Sigmoid colon (tissue), 7 donors: ENCODE results near the gene ART4. TPM values are rescaled to one million over a fixed set of nuclear protein-coding genes. Genes with fewer than 3 reads are reported as not detected.

Experiments used
- DNase-seq: peaks from one replicate; pipeline ENCODE4 v3.0.0-alpha.2; 2019
- H3K27ac ChIP-seq, 4 donors: fragments of 200-600 bp; sonication (generic); one replicate each; pipeline ENCODE4 v1.5.1; 2016 to 2019; ENCODE audit warnings: mild to moderate bottlenecking in 1 of 4
- H3K27me3 ChIP-seq, 3 donors: fragments of 200-600 bp; sonication (generic); one replicate each; pipeline ENCODE4 v1.5.1; 2019; ENCODE audit warnings: mild to moderate bottlenecking in 1 of 3
- H3K36me3 ChIP-seq, 4 donors: fragments of 200-600 bp; sonication (generic); one replicate each; pipeline ENCODE4 v1.5.1; 2016 to 2019
- H3K4me1 ChIP-seq, 4 donors: fragments of 200-600 bp; sonication (generic); one replicate each; pipeline ENCODE4 v1.5.1; 2017 to 2019
- H3K4me3 ChIP-seq, 4 donors: fragments of 200-600 bp; sonication (generic); one replicate each; pipeline ENCODE4 v1.5.1; 2017 to 2019; ENCODE audit warnings: mild to moderate bottlenecking in 2 of 4, moderate library complexity in 1 of 4
- H3K9me3 ChIP-seq, 4 donors: fragments of 200-600 bp in 3 of 4; sonication (generic) in 3 of 4; one replicate each; pipeline versions ENCODE4 v1.5.1 to v1.6.1; 2013 to 2019
- EP300 ChIP-seq, 4 donors: sonication (generic); formaldehyde crosslinking; IDR thresholded peaks; one replicate each; pipeline ENCODE4 v1.6.1; 2017; ENCODE audit warnings: antibody characterized with exemption in 4 of 4
- POLR2A ChIP-seq, 2 donors: fragments of 450-650 bp; IDR thresholded peaks; one replicate each; pipeline ENCODE4 v1.6.1; 2016; ENCODE audit warnings: antibody characterized with exemption in 2 of 2, mild to moderate bottlenecking in 2 of 2, moderate library complexity in 2 of 2
- POLR2AphosphoS5 ChIP-seq, 4 donors: sonication (generic); formaldehyde crosslinking; IDR thresholded peaks; one replicate each; pipeline ENCODE4 v1.6.1; 2017; ENCODE audit warnings: antibody characterized with exemption in 4 of 4
- WGBS, 2 donors: extraction: QIAGEN DNeasy Blood & Tissue Kit; methylation state at CpG; one replicate each; pipeline ENCODE4 v1.1.7; 2013; 5-methylcytosine and 5-hydroxymethylcytosine counted together
- intact Hi-C: fragments of 100-400 bp; cut with DNase I; formaldehyde crosslinking; loops from one replicate; pipeline ENCODE4 v1.15.1; 2023
- polyA plus RNA-seq, 3 donors: library from polyadenylated mRNA; stranded (reverse); fragments of 200-250 nt; gene quantifications; one replicate each; pipeline ENCODE4 v1.2.3, GENCODE V29; 2013
- total RNA-seq, 4 donors: library from RNA; depleted of rRNA; stranded (reverse); fragments of >200 nt; gene quantifications; one replicate each; pipeline ENCODE4 v1.1.0, GENCODE V29; 2016
- TF ChIP-seq, protein P1 (sequence below), 4 experiments: fragments of 450-650 bp in 3 of 4; fragments of 200-600 bp in 1 of 4; IDR thresholded peaks; one replicate each; pipeline ENCODE4 v1.5.1; 2016 to 2019; ENCODE audit warnings: antibody characterized with exemption in 4 of 4, mild to moderate bottlenecking in 3 of 4, moderate library complexity in 2 of 4
- donor health status: healthy with polysubstance abuse.
- donor health status: Bipolar disorder and iron deficiency.
- donor health status: healthy.

The ART4 gene
- total and polyA plus RNA-seq, 7 donors = 0.27 to 3.1 (median 0.58) TPM; not detected in 1

DNA sequence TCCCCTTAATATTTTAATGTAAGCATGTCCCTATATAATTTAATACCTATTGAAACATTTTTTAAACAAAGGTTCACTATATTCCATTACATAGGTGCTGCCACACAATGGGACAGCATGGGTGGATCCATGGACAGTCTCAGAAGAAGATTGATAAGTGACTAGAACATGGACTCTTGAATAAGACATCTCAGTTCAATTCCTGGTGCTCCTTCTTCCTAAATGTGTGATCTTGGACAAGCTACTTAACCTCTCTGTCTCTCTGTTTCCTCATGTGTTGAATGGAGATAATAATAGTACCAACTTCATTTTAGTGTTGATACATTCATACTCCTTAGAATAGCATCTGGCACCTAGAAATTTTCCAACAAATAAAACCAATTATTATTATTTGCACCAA is 1.1 kb upstream of the ART4 start:
- DNase-seq = no peak
- H3K4me3 ChIP-seq = no peak overlapping the region
- TF ChIP-seq POLR2AphosphoS5 (IDR thresholded peaks at IDR 0.05) (no peak), POLR2A (IDR thresholded peaks at IDR 0.05) (no peak), EP300 (IDR thresholded peaks at IDR 0.05) (no peak)
- no peak overlapping the region for H3K27ac ChIP-seq
- no peaks in the 10 kb centered on the region for H3K27me3 ChIP-seq
- H3K4me1 ChIP-seq = peaks cover 0 to 40% (median 30%) of the 10 kb centered on the region in 4 donors
- no peaks in the 10 kb centered on the region for H3K9me3 ChIP-seq
- intact Hi-C loops = loop anchor here (2.0 to 10.0 kb wide), 5 partner anchors 300 to 740 kb away; partner anchors contain the start of gene RERG
- H3K36me3 ChIP-seq = no peaks in the 10 kb centered on the region

DNA sequence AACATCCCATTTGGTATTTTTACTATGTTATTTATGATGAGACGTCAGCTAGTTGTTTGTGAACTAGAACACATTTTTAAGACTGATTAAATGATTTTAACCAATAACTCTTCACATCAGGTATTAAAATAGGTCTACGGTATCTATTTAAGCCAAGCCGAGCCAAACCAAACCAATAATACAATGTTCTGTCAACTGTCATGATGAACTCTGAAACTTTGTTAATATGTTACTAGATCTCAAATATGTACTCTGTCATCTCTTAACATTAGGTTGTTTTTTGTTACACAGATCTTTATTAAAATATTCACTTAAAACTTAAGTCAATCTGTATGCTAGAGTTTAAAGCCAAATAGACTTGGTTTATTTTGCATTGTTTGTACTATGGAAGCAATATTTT is 1.0 kb downstream of the ART4 start:
- H3K27me3 ChIP-seq = no peaks in the 10 kb centered on the region
- intact Hi-C loops = loop anchor here (2.0 to 10.0 kb wide), 4 partner anchors 50 to 742 kb away; no protein-coding TSS in a partner anchor
- 15 to 69% methylated on average over 3 of the region's 3 CpGs for WGBS, 2 donors
- no peak for TF ChIP-seq POLR2A (IDR thresholded peaks at IDR 0.05)
- TF ChIP-seq POLR2AphosphoS5 (IDR thresholded peaks at IDR 0.05) = no peak
- TF ChIP-seq EP300 (IDR thresholded peaks at IDR 0.05) = no peak
- TF ChIP-seq, protein P1, sequence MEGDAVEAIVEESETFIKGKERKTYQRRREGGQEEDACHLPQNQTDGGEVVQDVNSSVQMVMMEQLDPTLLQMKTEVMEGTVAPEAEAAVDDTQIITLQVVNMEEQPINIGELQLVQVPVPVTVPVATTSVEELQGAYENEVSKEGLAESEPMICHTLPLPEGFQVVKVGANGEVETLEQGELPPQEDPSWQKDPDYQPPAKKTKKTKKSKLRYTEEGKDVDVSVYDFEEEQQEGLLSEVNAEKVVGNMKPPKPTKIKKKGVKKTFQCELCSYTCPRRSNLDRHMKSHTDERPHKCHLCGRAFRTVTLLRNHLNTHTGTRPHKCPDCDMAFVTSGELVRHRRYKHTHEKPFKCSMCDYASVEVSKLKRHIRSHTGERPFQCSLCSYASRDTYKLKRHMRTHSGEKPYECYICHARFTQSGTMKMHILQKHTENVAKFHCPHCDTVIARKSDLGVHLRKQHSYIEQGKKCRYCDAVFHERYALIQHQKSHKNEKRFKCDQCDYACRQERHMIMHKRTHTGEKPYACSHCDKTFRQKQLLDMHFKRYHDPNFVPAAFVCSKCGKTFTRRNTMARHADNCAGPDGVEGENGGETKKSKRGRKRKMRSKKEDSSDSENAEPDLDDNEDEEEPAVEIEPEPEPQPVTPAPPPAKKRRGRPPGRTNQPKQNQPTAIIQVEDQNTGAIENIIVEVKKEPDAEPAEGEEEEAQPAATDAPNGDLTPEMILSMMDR (IDR thresholded peaks at IDR 0.05) = no peak
- peaks cover 0 to 35% (median 29%) of the 10 kb centered on the region in 4 donors for H3K4me1 ChIP-seq
- no peaks in the 10 kb centered on the region for H3K36me3 ChIP-seq
- peak overlapping the region; percentile 58 to 65 (median 60) for H3K27ac ChIP-seq
- H3K9me3 ChIP-seq = no peaks in the 10 kb centered on the region
- no peak overlapping the region for H3K4me3 ChIP-seq
- no peak for DNase-seq

DNA sequence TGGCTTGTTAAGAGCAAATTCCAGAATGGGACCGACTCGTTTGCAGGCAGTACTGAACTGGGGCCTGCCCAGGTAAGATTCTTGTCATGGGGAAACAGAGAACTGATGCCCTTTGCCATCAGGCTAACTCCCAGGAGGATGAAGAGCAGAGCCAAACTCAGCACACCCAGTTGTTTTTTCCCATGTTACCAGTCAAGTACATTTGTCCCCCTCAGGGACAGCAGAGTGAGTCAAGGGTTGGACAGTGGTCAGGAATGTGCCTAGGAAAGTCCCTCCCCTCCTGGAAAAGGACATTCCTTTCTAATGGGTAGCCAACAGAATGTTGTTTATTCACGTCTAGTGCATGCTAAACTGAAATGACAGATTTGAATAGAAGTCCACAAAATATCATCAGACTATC is 1.6 kb downstream of the ART4 start:
- Histone ChIP-seq H3K4me3 (no peak overlapping the region), H3K4me1 (peaks cover 0 to 31% (median 28%) of the 10 kb centered on the region in 4 donors), H3K36me3 (no peaks in the 10 kb centered on the region), H3K9me3 (no peaks in the 10 kb centered on the region), H3K27me3 (no peaks in the 10 kb centered on the region), H3K27ac (peak overlapping the region; percentile 58 to 65 (median 60))
- peak; percentile 83 for DNase-seq
- TF ChIP-seq EP300 (IDR thresholded peaks at IDR 0.05) = peak in 2 of 4 donors; percentile 36 to 53
- no peak for TF ChIP-seq POLR2A (IDR thresholded peaks at IDR 0.05)
- peak; percentile 27 to 68 (median 64) for TF ChIP-seq POLR2AphosphoS5 (IDR thresholded peaks at IDR 0.05)
- WGBS, 2 donors = 74 to 76% methylated on average over 3 of the region's 3 CpGs
- intact Hi-C loops = loop anchor here (2.0 to 10.0 kb wide), 4 partner anchors 51 to 743 kb away; no protein-coding TSS in a partner anchor

DNA sequence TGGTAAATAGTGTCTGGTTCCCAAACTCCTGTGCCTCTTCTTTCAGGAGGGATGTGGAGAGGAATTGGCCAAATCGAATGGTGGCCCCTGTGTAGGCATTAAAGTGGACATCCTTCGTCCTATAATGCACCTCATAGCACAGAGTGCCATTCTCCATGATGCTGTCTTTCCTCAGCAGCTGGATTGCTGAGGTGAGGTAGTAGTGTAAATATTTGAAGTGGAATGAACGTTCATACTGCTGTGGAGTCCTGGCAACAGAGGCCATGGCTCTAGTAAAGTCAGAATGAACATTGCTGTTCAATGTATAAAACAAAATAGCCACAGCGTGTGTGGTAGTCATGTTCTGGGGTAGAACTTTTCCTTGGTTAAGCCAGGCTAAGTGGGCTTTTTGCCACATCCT is 2.7 kb downstream of the ART4 start:
- Histone ChIP-seq H3K27ac (peak overlapping the region in 1 of 4 donors; percentile 65), H3K4me3 (no peak overlapping the region)
- no peak for DNase-seq

DNA sequence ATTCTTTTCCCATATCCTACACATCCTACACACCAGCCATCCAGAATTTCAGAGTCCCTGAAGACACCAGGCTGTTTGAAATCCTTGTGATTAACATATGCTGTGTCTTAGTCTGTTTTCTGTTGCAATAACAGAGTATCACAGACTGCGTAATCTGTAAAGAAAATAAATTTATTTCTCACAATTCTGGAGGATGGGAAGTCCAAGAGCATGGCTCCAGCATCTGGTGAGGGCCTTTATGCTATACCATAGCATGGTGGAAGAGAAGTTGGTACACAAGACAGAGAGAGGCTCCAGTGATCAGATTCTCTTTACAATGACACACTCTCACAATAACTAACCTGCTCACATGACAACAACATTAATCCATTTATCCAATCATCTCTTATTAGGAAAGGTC is 4.1 kb downstream of the ART4 start:
- peaks cover 0 to 29% (median 14%) of the 10 kb centered on the region in 4 donors for H3K4me1 ChIP-seq
- 96 to 97% methylated on average over 1 of the region's 1 CpG for WGBS, 2 donors
- no peaks in the 10 kb centered on the region for H3K36me3 ChIP-seq
- DNase-seq = no peak
- TF ChIP-seq, protein P1 (IDR thresholded peaks at IDR 0.05) = no peak
- TF ChIP-seq EP300 (IDR thresholded peaks at IDR 0.05) = no peak
- TF ChIP-seq POLR2A (IDR thresholded peaks at IDR 0.05) = no peak
- TF ChIP-seq POLR2AphosphoS5 (IDR thresholded peaks at IDR 0.05) = no peak
- H3K27me3 ChIP-seq = no peaks in the 10 kb centered on the region
- H3K27ac ChIP-seq = no peak overlapping the region
- no peak overlapping the region for H3K4me3 ChIP-seq
- intact Hi-C loops = no loop called here
- no peaks in the 10 kb centered on the region for H3K9me3 ChIP-seq

More for the DNA sequence above, 2.7 kb downstream of the ART4 start:
- intact Hi-C loops = loop anchor here (10.0 kb wide), 3 partner anchors 304 to 744 kb away; no protein-coding TSS in a partner anchor
- peaks cover 0 to 29% (median 16%) of the 10 kb centered on the region in 4 donors for H3K4me1 ChIP-seq
- no peaks in the 10 kb centered on the region for H3K36me3 ChIP-seq
- no peaks in the 10 kb centered on the region for H3K27me3 ChIP-seq
- H3K9me3 ChIP-seq = no peaks in the 10 kb centered on the region
- WGBS, 2 donors = 32 to 74% methylated on average over 4 of the region's 4 CpGs
- no peak for TF ChIP-seq EP300 (IDR thresholded peaks at IDR 0.05)
- TF ChIP-seq, protein P1 (IDR thresholded peaks at IDR 0.05) = no peak
- TF ChIP-seq POLR2AphosphoS5 (IDR thresholded peaks at IDR 0.05) = no peak
- no peak for TF ChIP-seq POLR2A (IDR thresholded peaks at IDR 0.05)
